Activated naive CD8-positive, alpha-beta T cell (primary cell): Measurements from ENCODE around the gene FAM8A1.
"Not testable (repeated sequence)": the region's sequence is repeated elsewhere in the genome, so short reads cannot be mapped to it uniquely, and the experiment has no call there.

Experiments
- H3K27ac Mint-ChIP-seq: one replicate; pipeline ENCODE4 v1.8.0; 2021; ENCODE audit warnings: mixed read lengths
- H3K27me3 Mint-ChIP-seq: one replicate; pipeline ENCODE4 v1.8.0; 2021; ENCODE audit warnings: mixed read lengths
- H3K36me3 Mint-ChIP-seq: one replicate; pipeline ENCODE4 v1.8.0; 2021; ENCODE audit warnings: mixed read lengths
- H3K4me1 Mint-ChIP-seq: one replicate; pipeline ENCODE4 v1.8.0; 2021; ENCODE audit warnings: low read depth, mixed read lengths
- H3K4me3 Mint-ChIP-seq: one replicate; pipeline ENCODE4 v1.8.0; 2021; ENCODE audit warnings: mild to moderate bottlenecking, mixed read lengths
- H3K9me3 Mint-ChIP-seq: one replicate; pipeline ENCODE4 v1.8.0; 2021; ENCODE audit warnings: low read depth, mixed read lengths

Gene FAM8A1

GRCh38 chr6:17599877-17600526, at the start of gene FAM8A1:
Gene FAM8A1 (plus strand): TSS chr6:17600302. CDS start chr6:17600410, 108 bp downstream.
- peaks cover 39% of the 10 kb centered on the region for H3K4me1 Mint-ChIP-seq

GRCh38 chr6:17551383-17551958, 48.6 kb upstream of the FAM8A1 start:
- H3K27me3 Mint-ChIP-seq: peaks cover 6% of the 10 kb centered on the region
- no peak overlapping the region for H3K4me3 Mint-ChIP-seq
- H3K4me1 Mint-ChIP-seq: no peaks in the 10 kb centered on the region
- no peak overlapping the region for H3K27ac Mint-ChIP-seq
- H3K9me3 Mint-ChIP-seq: no peaks in the 10 kb centered on the region
- no peaks in the 10 kb centered on the region for H3K36me3 Mint-ChIP-seq

More at GRCh38 chr6:17599877-17600526, at the start of gene FAM8A1:
- no peaks in the 10 kb centered on the region for H3K9me3 Mint-ChIP-seq
- peak within 1 kb of the TSS; percentile 85 for H3K27ac Mint-ChIP-seq
- no peaks in the 10 kb centered on the region for H3K27me3 Mint-ChIP-seq
- H3K4me3 Mint-ChIP-seq: peak within 1 kb of the TSS; percentile 87
- H3K36me3 Mint-ChIP-seq: no peaks in the 10 kb centered on the region

GRCh38 chr6:17552861-17553260, 47.2 kb upstream of the FAM8A1 start:
- Mint-ChIP-seq H3K36me3 (no peaks in the 10 kb centered on the region), H3K9me3 (no peaks in the 10 kb centered on the region), H3K27me3 (peaks cover 6% of the 10 kb centered on the region), H3K27ac (no peak overlapping the region), H3K4me3 (no peak overlapping the region), H3K4me1 (no peaks in the 10 kb centered on the region)

- Mint-ChIP-seq H3K27me3 (peaks cover 5% of the 10 kb centered on the region), H3K4me3 (no peak overlapping the region), H3K4me1 (no peaks in the 10 kb centered on the region), H3K27ac (no peak overlapping the region), H3K36me3 (no peaks in the 10 kb centered on the region), H3K9me3 (no peaks in the 10 kb centered on the region)
Observed at GRCh38 chr6:17556014-17556413, 44.1 kb upstream of the FAM8A1 start.

- peaks cover 6% of the 10 kb centered on the region for H3K36me3 Mint-ChIP-seq
- no peak overlapping the region for H3K4me3 Mint-ChIP-seq
- peaks cover 1% of the 10 kb centered on the region for H3K27me3 Mint-ChIP-seq
- no peak overlapping the region for H3K27ac Mint-ChIP-seq
- H3K9me3 Mint-ChIP-seq: peaks cover 4% of the 10 kb centered on the region
- H3K4me1 Mint-ChIP-seq: no peaks in the 10 kb centered on the region
Observed at GRCh38 chr6:17562636-17563035, 37.5 kb upstream of the FAM8A1 start.

- Mint-ChIP-seq H3K4me1 (no peaks in the 10 kb centered on the region), H3K9me3 (peaks cover 4% of the 10 kb centered on the region), H3K4me3 (no peak overlapping the region), H3K27me3 (peaks cover 3% of the 10 kb centered on the region), H3K36me3 (peaks cover 6% of the 10 kb centered on the region), H3K27ac (no peak overlapping the region)
Observed at GRCh38 chr6:17565399-17565798, 34.7 kb upstream of the FAM8A1 start.

GRCh38 chr6:17574866-17575560, 25.1 kb upstream of the FAM8A1 start:
- Mint-ChIP-seq H3K36me3 (peaks cover 4% of the 10 kb centered on the region), H3K27me3 (peaks cover 9% of the 10 kb centered on the region), H3K4me1 (no peaks in the 10 kb centered on the region), H3K4me3 (no peak overlapping the region), H3K27ac (no peak overlapping the region), H3K9me3 (no peaks in the 10 kb centered on the region)

- H3K27ac Mint-ChIP-seq: no peak overlapping the region
- H3K27me3 Mint-ChIP-seq: peaks cover 4% of the 10 kb centered on the region
- no peak overlapping the region for H3K4me3 Mint-ChIP-seq
- no peaks in the 10 kb centered on the region for H3K4me1 Mint-ChIP-seq
- H3K9me3 Mint-ChIP-seq: no peaks in the 10 kb centered on the region
- peaks cover 4% of the 10 kb centered on the region for H3K36me3 Mint-ChIP-seq
Observed at GRCh38 chr6:17577059-17577458, 23.0 kb upstream of the FAM8A1 start.

- Mint-ChIP-seq H3K36me3 (peaks cover 4% of the 10 kb centered on the region), H3K27me3 (no peaks in the 10 kb centered on the region), H3K27ac (no peak overlapping the region), H3K4me3 (peak overlapping the region; percentile 76), H3K4me1 (peaks cover 4% of the 10 kb centered on the region), H3K9me3 (no peaks in the 10 kb centered on the region)
Observed at GRCh38 chr6:17580518-17581048, 19.5 kb upstream of the FAM8A1 start.

GRCh38 chr6:17581282-17581681, 18.8 kb upstream of the FAM8A1 start:
- not testable (repeated sequence) for H3K36me3 Mint-ChIP-seq, H3K27me3 Mint-ChIP-seq, H3K9me3 Mint-ChIP-seq, H3K4me1 Mint-ChIP-seq, H3K27ac Mint-ChIP-seq
- H3K4me3 Mint-ChIP-seq: peak overlapping the region; percentile 76

GRCh38 chr6:17583811-17584210, 16.3 kb upstream of the FAM8A1 start:
- H3K9me3 Mint-ChIP-seq: no peaks in the 10 kb centered on the region
- no peak overlapping the region for H3K27ac Mint-ChIP-seq
- no peaks in the 10 kb centered on the region for H3K36me3 Mint-ChIP-seq
- peaks cover 5% of the 10 kb centered on the region for H3K4me1 Mint-ChIP-seq
- H3K27me3 Mint-ChIP-seq: no peaks in the 10 kb centered on the region
- peak overlapping the region; percentile 43 for H3K4me3 Mint-ChIP-seq

GRCh38 chr6:17584241-17584803, 15.8 kb upstream of the FAM8A1 start:
- Mint-ChIP-seq H3K27me3 (no peaks in the 10 kb centered on the region), H3K4me3 (no peak overlapping the region), H3K27ac (no peak overlapping the region), H3K36me3 (no peaks in the 10 kb centered on the region), H3K4me1 (peaks cover 10% of the 10 kb centered on the region), H3K9me3 (no peaks in the 10 kb centered on the region)

- Mint-ChIP-seq H3K27ac (no peak overlapping the region), H3K36me3 (no peaks in the 10 kb centered on the region), H3K9me3 (no peaks in the 10 kb centered on the region), H3K27me3 (no peaks in the 10 kb centered on the region), H3K4me1 (peaks cover 20% of the 10 kb centered on the region), H3K4me3 (no peak overlapping the region)
Observed at GRCh38 chr6:17585766-17586490, 14.2 kb upstream of the FAM8A1 start.

- not testable (repeated sequence) for H3K9me3 Mint-ChIP-seq, H3K27ac Mint-ChIP-seq, H3K4me3 Mint-ChIP-seq, H3K27me3 Mint-ChIP-seq, H3K36me3 Mint-ChIP-seq
- peaks cover 23% of the 10 kb centered on the region for H3K4me1 Mint-ChIP-seq
Observed at GRCh38 chr6:17586623-17587022, 13.5 kb upstream of the FAM8A1 start.
